Ureter (tissue), 1 donor: ENCODE results near the gene ADSS1. TPM values are rescaled to one million over a fixed set of nuclear protein-coding genes. Genes with fewer than 3 reads are reported as not detected.
A peak's percentile ranks its signal among the peaks of the same experiment; 100 is the strongest.

Source experiments
- DNase-seq: peaks from one replicate; pipeline ENCODE4 v3.0.0-alpha.2; 2020; ENCODE audit warnings: low spot score
- total RNA-seq: library from RNA; stranded (reverse); gene quantifications from one replicate; pipeline ENCODE4 v1.2.4, GENCODE V29; 2023
- donor health status: DM: yes; HTN: yes; CAD: no.

ADSS1 gene
- total RNA-seq, 1 donor from 2014 or later: 11.0 TPM

- DNase-seq: peak; percentile 89
These were observed 36.2 kb upstream of the ADSS1 start for GRCh38 chr14:104687601-104688504.

- DNase-seq: no peak
These were observed 35.4 kb upstream of the ADSS1 start for GRCh38 chr14:104688505-104689108.

- no peak for DNase-seq
These were observed 34.7 kb upstream of the ADSS1 start, which contains the start of gene INF2 for GRCh38 chr14:104689109-104689880. Gene INF2, plus strand, starts transcription at chr14:104689618. Its CDS starts 11,748 bp downstream, at chr14:104701366.

GRCh38 chr14:104689881-104690711 lies 33.9 kb upstream of the ADSS1 start:
- DNase-seq: no peak

GRCh38 chr14:104690861-104691455 lies 33.1 kb upstream of the ADSS1 start:
- DNase-seq: no peak

- no peak for DNase-seq
These were observed 32.3 kb upstream of the ADSS1 start for GRCh38 chr14:104691546-104692260.

- no peak for DNase-seq
These were observed 31.6 kb upstream of the ADSS1 start for GRCh38 chr14:104692261-104692938.

- DNase-seq: no peak
These were observed 31.1 kb upstream of the ADSS1 start for GRCh38 chr14:104692939-104693315.

GRCh38 chr14:104693482-104694431 lies 30.3 kb upstream of the ADSS1 start:
- no peak for DNase-seq

GRCh38 chr14:104694475-104694950 lies 29.5 kb upstream of the ADSS1 start:
- DNase-seq: no peak

GRCh38 chr14:104694991-104695659 lies 28.9 kb upstream of the ADSS1 start:
- no peak for DNase-seq

- DNase-seq: no peak
These were observed 28.4 kb upstream of the ADSS1 start for GRCh38 chr14:104695660-104696000.

- DNase-seq: no peak
These were observed 27.2 kb upstream of the ADSS1 start for GRCh38 chr14:104696671-104697316.

- no peak for DNase-seq
These were observed 26.7 kb upstream of the ADSS1 start for GRCh38 chr14:104697317-104697703.

- no peak for DNase-seq
These were observed 26.0 kb upstream of the ADSS1 start for GRCh38 chr14:104697892-104698583.

GRCh38 chr14:104698688-104699425 lies 25.2 kb upstream of the ADSS1 start:
- DNase-seq: peak; percentile 74
